GM12865 (cell line): ENCODE results near the gene APCDD1L.

Experiments
- DNase-seq: peaks from one replicate; pipeline ENCODE4 v3.0.0; 2010; ENCODE audit warnings: low read depth
- H3K4me3 ChIP-seq: 2 replicates; pipeline ENCODE4 v1.5.1; 2011; ENCODE audit warnings: mild to moderate bottlenecking, low read depth, low read length, control low read depth
- TF ChIP-seq, protein P1 (sequence below): IDR thresholded peaks from 2 replicates; pipeline ENCODE4 v1.5.1; 2011; ENCODE audit warnings: low read length, control low read depth, low read depth, inconsistent platforms; ENCODE audit not compliant: insufficient read depth; ENCODE audit errors: missing control alignments

Gene APCDD1L

DNA sequence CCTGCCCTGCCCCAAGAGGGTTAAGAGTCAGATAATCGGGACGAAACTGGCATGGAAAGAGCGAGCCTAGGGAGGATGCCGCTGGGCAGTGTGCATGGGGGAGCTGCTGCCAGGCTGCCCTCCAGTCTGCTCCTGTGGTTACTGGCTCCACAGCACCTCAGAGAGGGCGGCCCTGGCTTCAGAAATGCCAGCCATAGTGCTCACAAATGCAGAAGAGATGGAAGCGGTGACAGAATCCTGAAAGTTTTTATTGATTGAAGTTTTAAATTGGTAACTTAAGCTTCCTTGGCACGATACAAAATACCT, 68.3 kb downstream of the APCDD1L start:
- TF ChIP-seq, protein P1, sequence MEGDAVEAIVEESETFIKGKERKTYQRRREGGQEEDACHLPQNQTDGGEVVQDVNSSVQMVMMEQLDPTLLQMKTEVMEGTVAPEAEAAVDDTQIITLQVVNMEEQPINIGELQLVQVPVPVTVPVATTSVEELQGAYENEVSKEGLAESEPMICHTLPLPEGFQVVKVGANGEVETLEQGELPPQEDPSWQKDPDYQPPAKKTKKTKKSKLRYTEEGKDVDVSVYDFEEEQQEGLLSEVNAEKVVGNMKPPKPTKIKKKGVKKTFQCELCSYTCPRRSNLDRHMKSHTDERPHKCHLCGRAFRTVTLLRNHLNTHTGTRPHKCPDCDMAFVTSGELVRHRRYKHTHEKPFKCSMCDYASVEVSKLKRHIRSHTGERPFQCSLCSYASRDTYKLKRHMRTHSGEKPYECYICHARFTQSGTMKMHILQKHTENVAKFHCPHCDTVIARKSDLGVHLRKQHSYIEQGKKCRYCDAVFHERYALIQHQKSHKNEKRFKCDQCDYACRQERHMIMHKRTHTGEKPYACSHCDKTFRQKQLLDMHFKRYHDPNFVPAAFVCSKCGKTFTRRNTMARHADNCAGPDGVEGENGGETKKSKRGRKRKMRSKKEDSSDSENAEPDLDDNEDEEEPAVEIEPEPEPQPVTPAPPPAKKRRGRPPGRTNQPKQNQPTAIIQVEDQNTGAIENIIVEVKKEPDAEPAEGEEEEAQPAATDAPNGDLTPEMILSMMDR: no peak
- DNase-seq: no peak
- H3K4me3 ChIP-seq: no peak overlapping the region

DNA sequence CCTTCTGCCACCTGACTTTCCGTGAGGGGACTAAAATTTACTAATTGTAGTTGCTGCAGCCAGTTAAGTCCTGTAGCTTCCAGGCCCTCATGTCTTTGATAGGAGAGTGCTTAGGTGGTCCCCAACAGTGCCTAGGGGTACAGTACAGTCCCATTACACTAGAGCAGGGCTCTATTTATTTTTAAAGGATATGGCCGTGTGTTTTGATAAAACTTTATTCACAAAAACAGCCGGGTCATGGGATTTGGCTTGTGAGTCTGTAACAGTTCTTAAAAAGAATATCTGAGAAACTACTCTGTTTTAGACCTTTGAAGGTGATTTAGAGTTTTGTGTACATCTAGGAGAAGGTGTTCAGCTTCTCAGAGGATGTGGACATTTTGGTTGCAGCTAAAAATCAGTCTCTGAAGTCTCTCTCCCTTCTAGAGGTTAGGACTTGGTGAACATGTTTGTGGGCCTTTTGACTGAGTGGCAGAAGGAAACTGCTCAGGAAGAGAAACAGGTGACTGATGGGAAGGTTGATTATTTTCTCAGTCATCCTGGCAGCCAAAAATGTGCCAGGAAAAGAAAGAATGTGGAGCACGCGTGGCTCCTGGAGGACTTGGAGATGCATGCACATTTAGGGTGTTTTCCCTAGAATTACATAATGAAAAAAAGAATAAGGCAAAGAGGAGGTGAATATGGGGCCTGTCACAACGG, 68.8 kb downstream of the APCDD1L start:
- TF ChIP-seq, protein P1: no peak
- no peak overlapping the region for H3K4me3 ChIP-seq
- DNase-seq: no peak

DNA sequence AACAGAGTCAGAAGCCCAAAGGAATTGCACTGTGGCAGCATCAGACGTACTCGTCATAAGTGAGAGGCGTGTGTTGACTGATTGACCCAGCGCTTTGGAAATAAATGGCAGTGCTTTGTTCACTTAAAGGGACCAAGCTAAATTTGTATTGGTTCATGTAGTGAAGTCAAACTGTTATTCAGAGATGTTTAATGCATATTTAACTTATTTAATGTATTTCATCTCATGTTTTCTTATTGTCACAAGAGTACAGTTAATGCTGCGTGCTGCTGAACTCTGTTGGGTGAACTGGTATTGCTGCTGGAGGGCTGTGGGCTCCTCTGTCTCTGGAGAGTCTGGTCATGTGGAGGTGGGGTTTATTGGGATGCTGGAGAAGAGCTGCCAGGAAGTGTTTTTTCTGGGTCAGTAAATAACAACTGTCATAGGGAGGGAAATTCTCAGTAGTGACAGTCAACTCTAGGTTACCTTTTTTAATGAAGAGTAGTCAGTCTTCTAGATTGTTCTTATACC, 70.4 kb downstream of the APCDD1L start:
- DNase-seq: no peak
- no peak overlapping the region for H3K4me3 ChIP-seq
- TF ChIP-seq, protein P1: no peak

DNA sequence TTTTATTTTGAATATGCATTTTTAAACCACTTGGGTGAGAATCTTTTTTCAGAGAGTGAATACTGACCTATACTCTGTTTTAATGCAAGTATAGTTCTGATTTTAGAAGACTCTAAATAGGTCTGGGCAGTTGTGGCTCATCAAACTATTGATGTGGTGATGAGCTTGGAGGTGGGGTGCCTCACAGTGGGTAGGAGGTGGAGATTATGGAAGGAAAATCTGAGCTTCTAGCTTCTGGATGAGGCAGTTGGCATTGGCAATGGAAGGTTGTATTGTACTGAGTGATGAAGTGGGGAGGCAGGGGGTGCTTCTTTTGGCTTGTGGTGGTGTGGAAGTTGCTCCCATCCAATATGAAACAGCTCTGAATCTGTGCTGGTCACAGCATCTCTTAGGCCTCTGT, 73.5 kb downstream of the APCDD1L start:
- H3K4me3 ChIP-seq: no peak overlapping the region
- TF ChIP-seq, protein P1: no peak
- DNase-seq: no peak

DNA sequence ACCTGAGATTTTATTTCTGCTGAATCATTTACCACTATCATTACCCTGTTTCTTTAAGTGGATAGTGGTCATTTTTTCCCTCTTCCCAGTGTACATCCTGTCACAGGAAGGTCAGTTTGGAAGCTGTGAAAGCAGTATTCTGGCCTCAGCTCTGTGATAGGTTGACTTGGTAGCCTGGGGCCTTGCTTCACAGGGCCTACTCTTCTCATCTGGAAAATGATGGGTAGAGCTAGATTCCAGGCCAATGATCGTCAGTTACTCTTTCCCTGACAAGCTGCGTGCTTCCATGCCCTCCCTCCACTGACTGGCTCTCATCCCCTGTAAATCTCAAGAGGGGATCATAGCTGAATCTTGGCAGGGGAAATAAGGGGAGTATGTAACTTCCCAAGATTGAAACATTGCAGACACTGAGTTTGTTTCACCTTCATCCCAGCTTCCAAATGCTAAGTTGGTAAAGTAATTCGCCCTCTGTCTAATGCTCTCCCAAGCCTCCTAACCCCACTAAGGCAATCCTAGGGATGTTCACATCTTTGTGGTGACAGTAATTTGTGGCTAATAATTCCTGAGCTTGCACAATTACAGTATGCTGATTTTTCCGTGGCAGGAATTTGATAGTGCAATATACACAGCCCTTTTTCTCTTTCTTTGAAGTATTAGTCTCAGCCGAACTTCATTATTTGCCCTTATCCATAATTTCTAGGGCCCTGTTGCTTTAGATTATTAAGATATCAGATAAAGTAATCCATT, 75.0 kb downstream of the APCDD1L start:
- no peak overlapping the region for H3K4me3 ChIP-seq
- TF ChIP-seq, protein P1: no peak
- no peak for DNase-seq

DNA sequence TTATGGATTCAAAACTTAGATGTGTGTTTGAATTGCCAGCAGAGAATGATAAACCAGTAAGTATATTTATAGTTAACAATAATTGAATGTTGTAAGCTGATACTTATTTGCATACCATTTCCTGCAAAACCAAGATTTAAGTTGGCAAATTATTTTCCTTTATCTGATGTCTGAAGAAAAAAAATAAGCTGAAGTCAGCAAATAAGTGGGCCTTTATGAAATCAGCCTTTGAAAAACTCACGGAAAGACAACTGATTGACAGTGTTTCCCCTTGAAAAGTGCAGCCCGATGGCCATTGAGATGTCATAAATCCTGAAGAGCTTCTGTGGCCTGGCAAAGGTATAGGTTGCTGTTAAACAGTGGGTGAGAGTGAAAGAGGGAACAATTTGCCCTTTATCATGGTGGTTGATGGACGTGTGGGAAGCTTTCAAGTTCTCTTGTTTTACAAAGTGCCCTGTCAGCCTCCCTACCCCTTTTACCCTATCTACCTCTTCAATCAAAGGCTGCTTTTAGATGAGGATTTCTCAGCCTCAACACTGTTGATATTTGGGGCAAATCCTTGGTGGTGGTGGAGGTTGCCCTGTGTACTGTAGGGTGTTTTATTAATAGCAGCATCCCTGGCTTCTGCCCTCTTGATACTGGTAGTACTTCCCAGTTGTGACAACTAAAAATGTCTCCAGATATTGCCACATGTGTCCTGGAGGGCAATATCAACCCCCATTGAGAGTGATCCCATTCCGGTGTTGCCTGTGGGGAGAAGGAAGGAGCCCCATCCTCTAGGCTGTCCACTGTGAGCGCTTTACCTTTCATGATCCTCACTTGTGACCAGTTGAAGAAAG, 76.0 kb downstream of the APCDD1L start:
- DNase-seq: no peak
- TF ChIP-seq, protein P1: no peak
- H3K4me3 ChIP-seq: no peak overlapping the region
